ENCODE results near the gene HSPBP1.

HSPBP1 gene

GRCh38 chr19:55259540-55260210 is 20.2 kb downstream of the HSPBP1 start:
- Histone ChIP-seq H3K79me2 (ENCODE audit: low read length) (peaks cover 40% of the 10 kb centered on the region), H3K9me3 (replicated peaks; ENCODE audit: insufficient read depth, low read length) (no peaks in the 10 kb centered on the region), H3K4me1 (ENCODE audit: low read length) (peaks cover 17% of the 10 kb centered on the region), H3K27ac (ENCODE audit: low read length) (peak overlapping the region; percentile 96), H3F3A (ENCODE audit: insufficient read depth, low read length) (peaks cover 47% of the 10 kb centered on the region), H4K20me1 (ENCODE audit: insufficient read depth, low read length) (no peaks in the 10 kb centered on the region), H3K4me2 (ENCODE audit: low read depth, low read length) (peak overlapping the region; percentile 91), H3K27me3 (replicated peaks; ENCODE audit: insufficient read depth, low read length) (no peaks in the 10 kb centered on the region), H2AFZ (ENCODE audit: low read length) (peak overlapping the region; percentile 75), H3K36me3 (replicated peaks; ENCODE audit: insufficient read depth, low read length) (no peaks in the 10 kb centered on the region), H3K9me2 (replicated peaks; ENCODE audit: insufficient read depth, low read length) (no peaks in the 10 kb centered on the region), H3K9ac (ENCODE audit: low read length) (peak overlapping the region; percentile 93), H3K4me3 (ENCODE audit: low read length) (peak overlapping the region; percentile 95)
- TF ChIP-seq CTCF (IDR thresholded peaks at IDR 0.05; ENCODE audit: low read length) (no peak), EZH2phosphoT487 (IDR thresholded peaks at IDR 0.05; ENCODE audit: low read length) (no peak), EZH2 (optimal IDR thresholded peaks at IDR 0.05; ENCODE audit: low read depth, low read length) (no peak)
- DNase-seq = no peak

GRCh38 chr19:55258828-55259539 is 20.9 kb downstream of the HSPBP1 start, which contains the start of gene PPP6R1:
Gene PPP6R1, minus strand, starts transcription at chr19:55259017. Its CDS starts 11,914 bp downstream, at chr19:55247103.
- H3K4me3 ChIP-seq (ENCODE audit: low read length) = peak within 1 kb of the TSS; percentile 95
- H3K9ac ChIP-seq (ENCODE audit: low read length) = peak within 1 kb of the TSS; percentile 97
- H3K4me2 ChIP-seq (ENCODE audit: low read depth, low read length) = peak within 1 kb of the TSS; percentile 97
- peak within 1 kb of the TSS; percentile 75 for H2AFZ ChIP-seq (ENCODE audit: low read length)
- no peak for TF ChIP-seq EZH2phosphoT487 (IDR thresholded peaks at IDR 0.05; ENCODE audit: low read length)
- TF ChIP-seq EZH2 (optimal IDR thresholded peaks at IDR 0.05; ENCODE audit: low read depth, low read length) = no peak
- TF ChIP-seq CTCF (IDR thresholded peaks at IDR 0.05; ENCODE audit: low read length) = no peak
- peaks cover 53% of the 10 kb centered on the region for H3F3A ChIP-seq (ENCODE audit: insufficient read depth, low read length)
- peaks cover 45% of the 10 kb centered on the region for H3K79me2 ChIP-seq (ENCODE audit: low read length)
- H3K27ac ChIP-seq (ENCODE audit: low read length) = peak within 1 kb of the TSS; percentile 96
- H3K9me2 ChIP-seq (replicated peaks; ENCODE audit: insufficient read depth, low read length) = no peaks in the 10 kb centered on the region
- no peaks in the 10 kb centered on the region for H4K20me1 ChIP-seq (ENCODE audit: insufficient read depth, low read length)
- peak; percentile 97 for DNase-seq
- H3K9me3 ChIP-seq (replicated peaks; ENCODE audit: insufficient read depth, low read length) = no peaks in the 10 kb centered on the region
- peaks cover 17% of the 10 kb centered on the region for H3K4me1 ChIP-seq (ENCODE audit: low read length)
- H3K36me3 ChIP-seq (replicated peaks; ENCODE audit: insufficient read depth, low read length) = no peaks in the 10 kb centered on the region
- H3K27me3 ChIP-seq (replicated peaks; ENCODE audit: insufficient read depth, low read length) = no peaks in the 10 kb centered on the region

- H3K9ac ChIP-seq (ENCODE audit: low read length) = peak overlapping the region; percentile 97
- H3F3A ChIP-seq (ENCODE audit: insufficient read depth, low read length) = peaks cover 59% of the 10 kb centered on the region
- H3K4me3 ChIP-seq (ENCODE audit: low read length) = peak overlapping the region; percentile 95
- H3K9me3 ChIP-seq (replicated peaks; ENCODE audit: insufficient read depth, low read length) = no peaks in the 10 kb centered on the region
- H3K36me3 ChIP-seq (replicated peaks; ENCODE audit: insufficient read depth, low read length) = no peaks in the 10 kb centered on the region
- H3K27ac ChIP-seq (ENCODE audit: low read length) = peak overlapping the region; percentile 96; the same call in 1 of the 2 replicates
- H3K27me3 ChIP-seq (replicated peaks; ENCODE audit: insufficient read depth, low read length) = no peaks in the 10 kb centered on the region
- H4K20me1 ChIP-seq (ENCODE audit: insufficient read depth, low read length) = no peaks in the 10 kb centered on the region
- peak; percentile 49 for DNase-seq
- peaks cover 49% of the 10 kb centered on the region for H3K79me2 ChIP-seq (ENCODE audit: low read length)
- H3K4me2 ChIP-seq (ENCODE audit: low read depth, low read length) = peak overlapping the region; percentile 33; the same call in 1 of the 2 replicates
- 0 out of 2 replicates have a peak overlapping the region, but pooled peaks have one; percentile 23 for H2AFZ ChIP-seq (ENCODE audit: low read length)
- H3K9me2 ChIP-seq (replicated peaks; ENCODE audit: insufficient read depth, low read length) = no peaks in the 10 kb centered on the region
- TF ChIP-seq CTCF (IDR thresholded peaks at IDR 0.05; ENCODE audit: low read length) = no peak
- no peak for TF ChIP-seq EZH2 (optimal IDR thresholded peaks at IDR 0.05; ENCODE audit: low read depth, low read length)
- no peak for TF ChIP-seq EZH2phosphoT487 (IDR thresholded peaks at IDR 0.05; ENCODE audit: low read length)
- peaks cover 19% of the 10 kb centered on the region for H3K4me1 ChIP-seq (ENCODE audit: low read length)
These were observed 21.5 kb downstream of the HSPBP1 start for GRCh38 chr19:55258476-55258827.

All from MM.1S (cell line).